Hepatocyte (in vitro differentiated cells): ENCODE results near the gene GMPPB. TPM values are rescaled to one million over a fixed set of nuclear protein-coding genes. Genes with fewer than 3 reads are reported as not detected.

Experiments used
- DNase-seq: peaks from one replicate; pipeline ENCODE4 v3.0.0-alpha.2; 2016; ENCODE audit warnings: low spot score
- H2AFZ ChIP-seq: fragments of 200-600 bp; sonication (generic); 2 replicates; pipeline ENCODE4 v1.6.0; 2016; ENCODE audit warnings: antibody characterized with exemption, mild to moderate bottlenecking
- H3K27ac ChIP-seq: fragments of 200-600 bp; sonication (generic); 2 replicates; pipeline ENCODE4 v1.5.1; 2016; ENCODE audit warnings: mild to moderate bottlenecking
- H3K27me3 ChIP-seq: fragments of 200-600 bp; sonication (generic); 2 replicates; pipeline ENCODE4 v1.6.1; 2016
- H3K36me3 ChIP-seq: fragments of 200-600 bp; sonication (generic); replicated peaks from 2 replicates; pipeline ENCODE4 v1.5.1; 2016; ENCODE audit warnings: low read depth; ENCODE audit not compliant: insufficient read depth
- H3K4me1 ChIP-seq: fragments of 200-600 bp; sonication (generic); 2 replicates; pipeline ENCODE4 v1.5.1; 2016; ENCODE audit warnings: mild to moderate bottlenecking, moderate library complexity; ENCODE audit not compliant: insufficient read depth
- H3K4me2 ChIP-seq: fragments of 200-600 bp; sonication (generic); 2 replicates; pipeline ENCODE4 v1.6.0; 2016
- H3K4me3 ChIP-seq: fragments of 200-600 bp; sonication (generic); 2 replicates; pipeline ENCODE4 v1.5.1; 2016; ENCODE audit warnings: mild to moderate bottlenecking
- H3K79me2 ChIP-seq: fragments of 200-600 bp; sonication (generic); 2 replicates; pipeline ENCODE4 v1.6.0; 2017; ENCODE audit warnings: mild to moderate bottlenecking
- H3K9me2 ChIP-seq: fragments of 200-600 bp; sonication (generic); replicated peaks from 2 replicates; pipeline ENCODE4 v1.6.0; 2017; ENCODE audit warnings: mild to moderate bottlenecking; ENCODE audit not compliant: insufficient read depth
- H3K9me3 ChIP-seq: fragments of 200-600 bp; sonication (generic); 2 replicates; pipeline ENCODE4 v1.5.1; 2016; ENCODE audit warnings: low read depth, mild to moderate bottlenecking
- H4K20me1 ChIP-seq: fragments of 200-600 bp; sonication (generic); 2 replicates; pipeline ENCODE4 v1.6.0; 2016; ENCODE audit warnings: mild to moderate bottlenecking; ENCODE audit not compliant: insufficient read depth, poor library complexity, severe bottlenecking
- EZH2 ChIP-seq: fragments of 200-600 bp; sonication (generic); IDR thresholded peaks from 2 replicates; pipeline ENCODE4 v1.6.1; 2016; ENCODE audit warnings: antibody characterized with exemption, mild to moderate bottlenecking, borderline replicate concordance
- EZH2phosphoT487 ChIP-seq: fragments of 200-600 bp; sonication (generic); IDR thresholded peaks from one replicate; pipeline ENCODE4 v1.6.1; 2018; ENCODE audit warnings: antibody characterized with exemption, mild to moderate bottlenecking, low read depth, moderate library complexity; ENCODE audit not compliant: unreplicated experiment, severe bottlenecking
- WGBS: methylation state at CpG from one replicate; pipeline ENCODE4 v1.1.6; 2016; ENCODE audit warnings: low lambda C conversion rate; ENCODE audit errors: missing lambda C conversion rate; 5-methylcytosine and 5-hydroxymethylcytosine counted together
- polyA plus RNA-seq: library from polyadenylated mRNA; unstranded; fragments of >200 nt; fragmentation: Nextera tagmentation; extraction: Ambion mirVana; gene quantifications from 2 replicates; pipeline ENCODE4 v1.2.1, GENCODE V29; 2016
- total RNA-seq: library from RNA; depleted of rRNA; stranded (reverse); fragments of >200 nt; gene quantifications from 2 replicates; pipeline ENCODE4 v1.2.3, GENCODE V29; 2014
- TF ChIP-seq, protein P1 (sequence below): fragments of 200-600 bp; sonication (generic); IDR thresholded peaks from 2 replicates; pipeline ENCODE4 v1.5.1; 2016; ENCODE audit warnings: antibody characterized with exemption, mild to moderate bottlenecking; ENCODE audit not compliant: poor library complexity

The GMPPB gene
- total and polyA plus RNA-seq, 2 experiments from 2014 or later = 24.3 to 41.0 TPM

DNA sequence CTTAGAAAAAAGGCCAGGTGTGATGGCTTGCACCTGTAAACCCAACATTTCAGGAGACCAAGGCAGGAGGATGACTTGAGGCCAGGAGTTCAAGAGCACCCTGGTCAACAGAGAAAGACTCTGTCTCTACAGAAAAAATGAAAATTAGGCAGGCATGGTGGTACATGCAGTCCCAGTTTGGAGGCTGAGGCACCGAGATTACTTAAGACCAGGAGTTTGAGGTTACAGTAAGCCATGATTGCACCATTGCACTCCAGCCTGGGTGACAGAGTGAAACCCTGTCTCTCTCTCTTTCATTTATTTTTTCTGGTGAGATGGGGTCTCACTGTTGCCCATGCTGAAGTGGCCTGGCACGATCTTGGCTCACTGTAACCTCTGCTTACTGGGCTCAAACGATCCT is 37.9 kb upstream of the GMPPB start:
- peaks cover 35% of the 10 kb centered on the region for H4K20me1 ChIP-seq
- H3K79me2 ChIP-seq = peaks cover 98% of the 10 kb centered on the region

DNA sequence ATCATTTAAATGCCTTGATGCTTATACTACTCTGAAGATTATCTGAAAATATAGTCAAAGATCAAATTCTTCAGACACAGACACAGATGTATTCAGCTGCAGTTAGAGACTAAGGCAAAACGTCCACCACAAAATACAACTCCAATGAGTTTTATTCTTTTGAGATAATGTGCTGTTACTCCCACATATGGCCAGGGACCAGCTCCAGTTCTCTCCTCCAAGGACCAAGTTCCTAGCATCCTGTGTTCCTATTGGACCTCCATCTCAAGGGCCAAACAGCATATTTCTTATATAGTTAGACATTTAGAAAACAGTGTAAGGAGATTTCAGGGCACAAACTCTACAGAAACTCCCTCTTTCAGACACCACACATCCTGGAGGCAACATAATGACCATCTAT is 35.5 kb upstream of the GMPPB start:
- no peak for DNase-seq
- TF ChIP-seq EZH2 (no peak), EZH2phosphoT487 (no peak)
- TF ChIP-seq, protein P1, sequence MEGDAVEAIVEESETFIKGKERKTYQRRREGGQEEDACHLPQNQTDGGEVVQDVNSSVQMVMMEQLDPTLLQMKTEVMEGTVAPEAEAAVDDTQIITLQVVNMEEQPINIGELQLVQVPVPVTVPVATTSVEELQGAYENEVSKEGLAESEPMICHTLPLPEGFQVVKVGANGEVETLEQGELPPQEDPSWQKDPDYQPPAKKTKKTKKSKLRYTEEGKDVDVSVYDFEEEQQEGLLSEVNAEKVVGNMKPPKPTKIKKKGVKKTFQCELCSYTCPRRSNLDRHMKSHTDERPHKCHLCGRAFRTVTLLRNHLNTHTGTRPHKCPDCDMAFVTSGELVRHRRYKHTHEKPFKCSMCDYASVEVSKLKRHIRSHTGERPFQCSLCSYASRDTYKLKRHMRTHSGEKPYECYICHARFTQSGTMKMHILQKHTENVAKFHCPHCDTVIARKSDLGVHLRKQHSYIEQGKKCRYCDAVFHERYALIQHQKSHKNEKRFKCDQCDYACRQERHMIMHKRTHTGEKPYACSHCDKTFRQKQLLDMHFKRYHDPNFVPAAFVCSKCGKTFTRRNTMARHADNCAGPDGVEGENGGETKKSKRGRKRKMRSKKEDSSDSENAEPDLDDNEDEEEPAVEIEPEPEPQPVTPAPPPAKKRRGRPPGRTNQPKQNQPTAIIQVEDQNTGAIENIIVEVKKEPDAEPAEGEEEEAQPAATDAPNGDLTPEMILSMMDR = no peak
- Histone ChIP-seq H4K20me1 (peaks cover 45% of the 10 kb centered on the region), H3K4me1 (no peaks in the 10 kb centered on the region), H3K4me2 (no peak overlapping the region), H3K79me2 (peaks cover 98% of the 10 kb centered on the region), H3K4me3 (no peak overlapping the region), H3K27ac (no peak overlapping the region), H3K9me3 (no peaks in the 10 kb centered on the region), H3K27me3 (no peaks in the 10 kb centered on the region), H3K9me2 (no peaks in the 10 kb centered on the region), H2AFZ (no peak overlapping the region), H3K36me3 (no peaks in the 10 kb centered on the region)
- 73% methylated on average over 1 of the region's 1 CpG for WGBS

More for the DNA sequence above, 37.9 kb upstream of the GMPPB start:
- Histone ChIP-seq H3K4me2 (no peak overlapping the region), H3K4me1 (no peaks in the 10 kb centered on the region), H3K9me3 (no peaks in the 10 kb centered on the region), H3K27ac (no peak overlapping the region), H3K36me3 (no peaks in the 10 kb centered on the region), H3K9me2 (no peaks in the 10 kb centered on the region), H3K4me3 (no peak overlapping the region), H2AFZ (no peak overlapping the region), H3K27me3 (no peaks in the 10 kb centered on the region)
- TF ChIP-seq EZH2 (no peak), EZH2phosphoT487 (no peak)
- TF ChIP-seq, protein P1 = no peak
- WGBS = 100% methylated on average over 3 of the region's 3 CpGs
- no peak for DNase-seq

DNA sequence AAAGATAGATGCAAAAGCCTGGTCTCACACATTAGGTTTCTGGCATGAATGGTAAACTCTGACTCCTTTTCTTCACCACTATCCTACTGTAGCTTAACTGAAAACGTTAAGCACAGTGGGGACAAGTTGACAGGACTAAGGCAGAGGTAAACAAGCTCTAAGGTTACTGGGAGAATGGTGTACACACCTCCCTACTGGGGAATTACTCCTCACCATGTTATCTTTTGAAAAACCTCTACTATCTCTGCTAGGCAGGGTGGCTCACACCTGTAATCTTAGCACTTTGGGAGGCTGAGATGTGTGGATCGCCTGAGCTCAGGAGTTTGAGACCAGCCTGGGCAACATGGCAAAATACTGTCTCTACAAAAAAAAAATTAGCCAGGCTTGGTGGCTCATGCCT is 33.4 kb upstream of the GMPPB start:
- Histone ChIP-seq H4K20me1 (peaks cover 50% of the 10 kb centered on the region), H3K9me2 (no peaks in the 10 kb centered on the region), H3K27ac (no peak overlapping the region), H3K27me3 (no peaks in the 10 kb centered on the region), H3K4me2 (no peak overlapping the region), H3K79me2 (peaks cover 95% of the 10 kb centered on the region), H3K36me3 (no peaks in the 10 kb centered on the region), H3K9me3 (no peaks in the 10 kb centered on the region), H3K4me1 (no peaks in the 10 kb centered on the region), H2AFZ (no peak overlapping the region), H3K4me3 (no peak overlapping the region)
- 47% methylated on average over 2 of the region's 2 CpGs for WGBS
- DNase-seq = no peak
- no peak for TF ChIP-seq EZH2phosphoT487
- TF ChIP-seq, protein P1 = no peak
- no peak for TF ChIP-seq EZH2

DNA sequence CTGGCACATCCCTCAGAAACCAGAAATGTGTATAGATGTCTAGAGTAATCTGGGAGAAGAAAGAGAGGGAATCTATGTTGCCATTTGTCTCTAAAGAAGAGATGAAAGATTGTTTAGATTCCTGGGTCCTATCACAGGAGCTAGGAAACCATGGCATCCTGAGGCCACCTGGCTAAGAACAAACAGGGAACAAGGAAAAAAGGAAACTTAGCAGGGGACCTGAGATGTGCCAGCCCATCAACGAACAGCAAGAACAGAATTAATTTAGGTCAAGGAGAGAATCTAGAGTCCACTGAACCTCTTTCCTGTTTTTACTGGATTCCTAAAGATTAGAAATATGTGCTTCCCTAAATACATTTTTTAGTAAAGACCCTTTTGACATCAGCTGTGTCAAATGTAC is 32.3 kb upstream of the GMPPB start:
- TF ChIP-seq EZH2phosphoT487 = no peak
- TF ChIP-seq, protein P1 = no peak
- TF ChIP-seq EZH2 = no peak
- Histone ChIP-seq H3K27me3 (no peaks in the 10 kb centered on the region), H3K36me3 (no peaks in the 10 kb centered on the region), H3K27ac (no peak overlapping the region), H3K4me1 (peaks cover 6% of the 10 kb centered on the region), H3K4me3 (no peak overlapping the region), H3K4me2 (no peak overlapping the region), H3K9me2 (no peaks in the 10 kb centered on the region), H3K79me2 (peaks cover 96% of the 10 kb centered on the region), H3K9me3 (no peaks in the 10 kb centered on the region), H4K20me1 (peaks cover 50% of the 10 kb centered on the region), H2AFZ (no peak overlapping the region)
- no peak for DNase-seq
- WGBS = 73% methylated on average over 1 of the region's 1 CpG
